ENCODE data around the gene DNAJC16.

The DNAJC16 gene

GRCh38 chr1:15493869-15494390 is 32.7 kb upstream of the DNAJC16 start:
- TF ChIP-seq FOXP2 (optimal IDR thresholded peaks at IDR 0.05; ENCODE audit: borderline replicate concordance, extremely low read depth, extremely low read length, insufficient read depth), result no peak
- no peak for TF ChIP-seq TAF1 (IDR thresholded peaks at IDR 0.05; ENCODE audit: borderline replicate concordance, insufficient read depth, low read length)
- TF ChIP-seq REST (IDR thresholded peaks at IDR 0.05; ENCODE audit: insufficient read depth in 1 of 2, low read depth in 2 of 2, low read length in 2 of 2), result no peak
- TF ChIP-seq POLR2AphosphoS5 (IDR thresholded peaks at IDR 0.05; ENCODE audit: low read depth, low read length), result no peak
- TF ChIP-seq SIN3A (IDR thresholded peaks at IDR 0.05; ENCODE audit: borderline replicate concordance, insufficient read depth, low read length), result no peak

- TF ChIP-seq SIN3A (IDR thresholded peaks at IDR 0.05; ENCODE audit: borderline replicate concordance, insufficient read depth, low read length), result no peak
- TF ChIP-seq POLR2AphosphoS5 (IDR thresholded peaks at IDR 0.05; ENCODE audit: low read depth, low read length), result no peak
- no peak for TF ChIP-seq REST (IDR thresholded peaks at IDR 0.05; ENCODE audit: insufficient read depth in 1 of 2, low read depth in 2 of 2, low read length in 2 of 2)
- no peak for TF ChIP-seq FOXP2 (optimal IDR thresholded peaks at IDR 0.05; ENCODE audit: borderline replicate concordance, extremely low read depth, extremely low read length, insufficient read depth)
- no peak for TF ChIP-seq TAF1 (IDR thresholded peaks at IDR 0.05; ENCODE audit: borderline replicate concordance, insufficient read depth, low read length)
These were observed 26.2 kb upstream of the DNAJC16 start for GRCh38 chr1:15500184-15501178.

GRCh38 chr1:15501208-15502032 is 25.2 kb upstream of the DNAJC16 start:
- TF ChIP-seq TAF1 (IDR thresholded peaks at IDR 0.05; ENCODE audit: borderline replicate concordance, insufficient read depth, low read length) (no peak), FOXP2 (optimal IDR thresholded peaks at IDR 0.05; ENCODE audit: borderline replicate concordance, extremely low read depth, extremely low read length, insufficient read depth) (no peak), POLR2AphosphoS5 (IDR thresholded peaks at IDR 0.05; ENCODE audit: low read depth, low read length) (no peak), REST (IDR thresholded peaks at IDR 0.05; ENCODE audit: insufficient read depth in 1 of 2, low read depth in 2 of 2, low read length in 2 of 2) (no peak), SIN3A (IDR thresholded peaks at IDR 0.05; ENCODE audit: borderline replicate concordance, insufficient read depth, low read length) (no peak)

GRCh38 chr1:15504436-15504835 is 22.2 kb upstream of the DNAJC16 start:
- TF ChIP-seq FOXP2 (optimal IDR thresholded peaks at IDR 0.05; ENCODE audit: borderline replicate concordance, extremely low read depth, extremely low read length, insufficient read depth), result no peak
- TF ChIP-seq TAF1 (IDR thresholded peaks at IDR 0.05; ENCODE audit: borderline replicate concordance, insufficient read depth, low read length), result no peak
- no peak for TF ChIP-seq SIN3A (IDR thresholded peaks at IDR 0.05; ENCODE audit: borderline replicate concordance, insufficient read depth, low read length)
- no peak for TF ChIP-seq REST (IDR thresholded peaks at IDR 0.05; ENCODE audit: insufficient read depth in 1 of 2, low read depth in 2 of 2, low read length in 2 of 2)
- TF ChIP-seq POLR2AphosphoS5 (IDR thresholded peaks at IDR 0.05; ENCODE audit: low read depth, low read length), result no peak

Measured in PFSK-1 (cell line).